PC-3 (cell line): Measurements from ENCODE around the gene MT1B.

Experiments used
- CTCF ChIP-seq: fragments of 300-600 bp; sonication (generic); conservative IDR thresholded peaks from 2 replicates; pipeline ENCODE4 v1.5.1; 2017; ENCODE audit warnings: antibody characterized with exemption, low read depth, mild to moderate bottlenecking, low read length
- EZH2 ChIP-seq: fragments of 300-600 bp; sonication (generic); IDR thresholded peaks from one replicate; pipeline ENCODE4 v1.6.1; 2017; ENCODE audit warnings: antibody characterized with exemption, mild to moderate bottlenecking, low read length; ENCODE audit not compliant: unreplicated experiment

GRCh38 chr16:56608043-56608875 lies 43.4 kb upstream of the MT1B start, which contains the start of gene MT2A:
- no peak for TF ChIP-seq CTCF
- no peak for TF ChIP-seq EZH2
